GM12878 (cell line): Measurements from ENCODE around the gene TPCN1. TPM values are rescaled to one million over a fixed set of nuclear protein-coding genes. Genes with fewer than 3 reads are reported as not detected.

Experiments
- ATAC-seq: fragments of 200-7000 bp; cut with Tn5 transposase; 3 replicates; pipeline ENCODE4 v1.9.1; 2020; ENCODE audit warnings: mild to moderate bottlenecking, moderate library complexity
- BruUV-seq: library from RNA; stranded (reverse); fragments of 400-500 nt; replicated peaks from 2 replicates; lab custom pipeline; 2021; lab: Mats Ljungman, UMichigan
- CTCF ChIA-PET: fragments of 300-600 bp; sonication (Branson Sonifier 250); formaldehyde crosslinking; extraction: SDS; loops from one replicate; lab custom pipeline; 2021; ENCODE audit warnings: inconsistent platforms; lab: Yijun Ruan, JAX
- POLR2A ChIA-PET: fragments of 350-600 bp; formaldehyde crosslinking; extraction: SDS; loops from one replicate; lab custom pipeline; 2021; ENCODE audit warnings: inconsistent platforms; lab: Charles Lee
- RAD21 ChIA-PET: fragments of 300-600 bp; sonication (Branson Sonifier 250); formaldehyde crosslinking; loops from one replicate; lab custom pipeline; 2023; ENCODE audit warnings: antibody characterized with exemption; ENCODE audit not compliant: unreplicated experiment; lab: Charles Lee
- SMC1A ChIA-PET: fragments of 300-600 bp; sonication (Branson Sonifier 250); formaldehyde crosslinking; loops from one replicate; lab custom pipeline; 2023; ENCODE audit not compliant: unreplicated experiment, uncharacterized antibody; lab: Charles Lee
- DNase-seq: peaks from one replicate; pipeline ENCODE4 v3.0.0-alpha.2; 2011; ENCODE audit warnings: low read depth, low spot score
- FAIRE-seq: peaks from 3 replicates; lab custom pipeline; 2011; peaks lifted over from hg19 to GRCh38; lab: Jason Lieb, UNC
- H2AFZ ChIP-seq: 2 replicates; pipeline ENCODE4 v1.6.0; 2011; ENCODE audit warnings: low read depth, low read length, control low read depth; ENCODE audit not compliant: control insufficient read depth
- H3K27ac ChIP-seq: 2 replicates; pipeline ENCODE4 v1.5.1; 2011; ENCODE audit warnings: control low read depth; ENCODE audit not compliant: control insufficient read depth, insufficient read depth
- H3K27me3 ChIP-seq, 2 experiments: replicated peaks in 1 of 2; 2 replicates each; pipeline versions ENCODE4 v1.6.0 to v1.6.1; 2011; ENCODE audit warnings: low read length in 1 of 2; ENCODE audit not compliant: control insufficient read depth in 2 of 2, insufficient read depth in 2 of 2
- H3K36me3 ChIP-seq, 2 experiments: 2 replicates each; pipeline ENCODE4 v1.5.1; 2011; ENCODE audit warnings: low read length in 1 of 2; ENCODE audit not compliant: control insufficient read depth in 2 of 2, insufficient read depth in 2 of 2
- H3K4me1 ChIP-seq: 2 replicates; pipeline ENCODE4 v1.6.1; 2011; ENCODE audit warnings: mild to moderate bottlenecking, low read length, moderate library complexity, mixed read lengths; ENCODE audit not compliant: control insufficient read depth, insufficient read depth
- H3K4me2 ChIP-seq: 2 replicates; pipeline ENCODE4 v1.6.0; 2011; ENCODE audit warnings: control low read depth; ENCODE audit not compliant: control insufficient read depth, insufficient read depth
- H3K4me3 ChIP-seq: fragments of 200-600 bp; sonication (generic); 2 replicates; pipeline ENCODE4 v1.5.1; 2016
- H3K79me2 ChIP-seq: 2 replicates; pipeline ENCODE4 v1.6.0; 2011; ENCODE audit warnings: low read length; ENCODE audit not compliant: control insufficient read depth, insufficient read depth
- H3K9ac ChIP-seq: 2 replicates; pipeline ENCODE4 v1.8.0; 2011; ENCODE audit warnings: low read length, control low read depth, mixed read lengths; ENCODE audit not compliant: control insufficient read depth, insufficient read depth
- H3K9me3 ChIP-seq: replicated peaks from 3 replicates; pipeline ENCODE4 v1.5.1; 2011; ENCODE audit warnings: mild to moderate bottlenecking, low read length; ENCODE audit not compliant: control insufficient read depth, insufficient read depth
- H4K20me1 ChIP-seq: 2 replicates; pipeline ENCODE4 v1.6.0; 2011; ENCODE audit not compliant: control insufficient read depth, insufficient read depth
- CEBPB ChIP-seq, 2 experiments: fragments of 150-350 bp in 1 of 2; IDR thresholded peaks; 2 replicates each; pipeline ENCODE4 v1.6.1; 2012 to 2014; ENCODE audit warnings: low read depth in 2 of 2, low read length in 2 of 2, borderline replicate concordance in 1 of 2, inconsistent platforms in 1 of 2
- ESRRA ChIP-seq: IDR thresholded peaks from 2 replicates; pipeline ENCODE4 v1.6.1; 2012; ENCODE audit warnings: mild to moderate bottlenecking, low read length, improper control_type of control experiment
- MEF2B ChIP-seq: fragments of 450-650 bp; IDR thresholded peaks from 2 replicates; pipeline ENCODE4 v1.6.1; 2018; ENCODE audit warnings: mild to moderate bottlenecking, moderate library complexity; ENCODE audit not compliant: partially characterized antibody, poor library complexity, severe bottlenecking
- NR2C1 ChIP-seq: fragments of 450-650 bp; IDR thresholded peaks from 2 replicates; pipeline ENCODE4 v1.6.1; 2017; ENCODE audit warnings: antibody characterized with exemption, mild to moderate bottlenecking, moderate library complexity
- RB1 ChIP-seq: fragments of 450-650 bp; formaldehyde crosslinking; IDR thresholded peaks from 2 replicates; pipeline ENCODE4 v1.6.1; 2017; ENCODE audit warnings: mild to moderate bottlenecking, borderline replicate concordance
- RCOR1 ChIP-seq: conservative IDR thresholded peaks from 2 replicates; pipeline ENCODE4 v1.6.1; 2012; ENCODE audit warnings: low read depth, low read length, improper control_type of control experiment
- RUNX3 ChIP-seq: IDR thresholded peaks from 2 replicates; pipeline ENCODE4 v1.6.1; 2012; ENCODE audit warnings: low read length, inconsistent platforms
- ZNF622 ChIP-seq: fragments of 450-650 bp; IDR thresholded peaks from 2 replicates; pipeline ENCODE4 v1.6.1; 2017; ENCODE audit warnings: mild to moderate bottlenecking, inconsistent platforms
- WGBS: methylation state at CpG from one replicate; pipeline ENCODE4 v1.1.6; 2016; ENCODE audit warnings: low lambda C conversion rate; ENCODE audit not compliant: insufficient replicate concordance, insufficient coverage; ENCODE audit errors: missing lambda C conversion rate; 5-methylcytosine and 5-hydroxymethylcytosine counted together
- in situ Hi-C: fragments of 300-500 bp; cut with MboI; formaldehyde crosslinking; loops from 9 replicates; pipeline ENCODE4 v1.14.3; 2018; ENCODE audit warnings: mixed read lengths
- intact Hi-C: fragments of 100-400 bp; cut with micrococcal nuclease; formaldehyde crosslinking; loops from one replicate; pipeline ENCODE4 v1.14.2; 2022; ENCODE audit not compliant: unreplicated experiment
- polyA plus RNA-seq, 11 experiments: library from polyadenylated mRNA; depleted of rRNA in 4 of 11; unstranded in 6 of 11; stranded (reverse) in 5 of 11; fragments of >200 nt; fragmentation: Nextera tagmentation in 4 of 11; fragmentation: Illumina TruSeq in 1 of 11; extraction: Ambion mirVana in 4 of 11; extraction: Trizol in 1 of 11; gene quantifications; 1 replicate in 1 of 11; 2 replicates in 10 of 11; pipeline versions ENCODE4 v1.2.1 to v1.2.3, GENCODE V29; 2011 to 2016; ENCODE audit warnings: inconsistent platforms in 2 of 11, missing spikeins in 2 of 11, low read depth in 1 of 11
- total RNA-seq, 4 experiments: library from RNA; depleted of rRNA in 3 of 4; stranded (reverse); fragments of >200 nt in 3 of 4; fragmentation: Illumina TruSeq in 1 of 4; extraction: Trizol in 1 of 4; gene quantifications; 2 replicates each; pipeline versions ENCODE4 v1.2.1 to v1.2.3, GENCODE V29; 2013 to 2021
- TF ChIP-seq, protein P1 (sequence below): fragments of 450-650 bp; formaldehyde crosslinking; IDR thresholded peaks from 2 replicates; pipeline ENCODE4 v1.4.0; 2020; ENCODE audit warnings: mild to moderate bottlenecking, moderate library complexity
- TF ChIP-seq, protein P2 (sequence below): fragments of 450-650 bp; IDR thresholded peaks from 2 replicates; pipeline ENCODE4 v1.6.1; 2018; ENCODE audit warnings: borderline replicate concordance, mild to moderate bottlenecking; ENCODE audit not compliant: partially characterized antibody
- TF ChIP-seq, protein P3 (sequence below): fragments of 450-650 bp; IDR thresholded peaks from 2 replicates; pipeline ENCODE4 v1.6.1; 2016; ENCODE audit warnings: mild to moderate bottlenecking, moderate library complexity, borderline replicate concordance

TPCN1 gene
- total and polyA plus RNA-seq, 10 of the 15 experiments (the other 5 are each of a cell fraction or from before 2014, with no cell fraction given), result 0.79 to 30.9 (median 19.4) TPM

DNA sequence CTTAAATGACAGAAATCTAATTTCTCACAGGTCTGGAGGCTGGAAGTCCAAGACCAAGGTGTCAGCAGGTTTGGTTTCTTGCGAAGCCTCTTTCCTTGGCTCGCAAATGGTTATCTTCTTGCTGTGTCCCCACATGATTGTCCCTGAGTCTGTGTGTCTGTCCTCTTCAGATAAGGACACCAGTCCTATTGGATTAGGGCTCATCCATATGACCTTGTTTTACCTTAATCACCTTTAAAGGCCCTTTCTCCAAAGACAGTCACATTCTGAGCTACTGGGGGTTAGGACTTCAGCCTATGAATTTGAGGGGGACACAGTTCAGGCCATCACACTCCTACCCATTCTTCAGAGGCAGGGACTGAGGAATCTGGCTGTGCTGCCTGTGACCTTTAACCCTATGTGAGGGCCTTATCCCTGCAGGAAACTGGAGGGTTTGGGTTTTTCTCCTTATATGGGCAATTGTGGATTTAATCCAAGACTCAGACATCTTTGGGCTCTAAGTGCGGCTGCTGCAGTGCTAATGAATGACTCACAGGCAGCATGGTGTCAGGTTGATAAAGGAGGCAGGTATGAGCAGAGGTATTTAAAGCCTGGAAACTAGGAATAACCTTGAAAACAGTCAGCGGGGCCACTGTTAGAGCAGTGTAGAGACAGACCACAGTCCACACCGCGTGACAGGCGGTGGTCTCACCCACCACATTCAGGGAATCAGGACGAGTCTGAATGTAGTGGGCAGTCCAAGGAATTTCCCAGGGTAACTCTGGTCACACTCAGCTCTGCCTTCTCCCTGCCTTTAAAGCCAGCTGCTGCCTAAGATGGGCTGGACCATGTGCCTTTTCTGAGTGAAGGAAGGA lies 10.2 kb downstream of the TPCN1 start:
- no peak overlapping the region for H2AFZ ChIP-seq
- H3K4me3 ChIP-seq, result no peak overlapping the region
- DNase-seq (no peak), FAIRE-seq (no peak), ATAC-seq (no peak)
- ChIA-PET POLR2A (interaction anchor here (1.0 to 7.6 kb wide), 6 partner anchors 9 to 45 kb away, joined by 3 to 74 read pairs (median 8); partner anchors contain the start of genes DDX54, RITA1 and TPCN1), SMC1A (interaction anchor here (1.6 to 15.7 kb wide), 8 partner anchors 8 to 45 kb away, joined by 4 to 237 read pairs (median 21); partner anchors contain the start of genes DDX54, RITA1 and TPCN1), RAD21 (interaction anchor here (0.6 to 6.6 kb wide), 9 partner anchors 9 to 1134 kb away, joined by 3 to 47 read pairs (median 6); partner anchors contain the start of genes DDX54 and TPCN1), CTCF (interaction anchor here (0.8 to 3.1 kb wide), 4 partner anchors 27 to 194 kb away, joined by 3 to 10 read pairs (median 6); no protein-coding TSS in a partner anchor)
- peaks cover 9 to 37% of the 10 kb centered on the region in 2 experiments for H3K36me3 ChIP-seq
- intact Hi-C loops (loop anchor here (2.0 kb wide), 1 partner anchor 35 kb away; no protein-coding TSS in a partner anchor), in situ Hi-C loops (no loop called here)
- no TSS peak for BruUV-seq
- H3K79me2 ChIP-seq, result peaks cover 8% of the 10 kb centered on the region
- 77% methylated on average over 8 of the region's 8 CpGs for WGBS
- peak overlapping the region; percentile 97 for H3K27ac ChIP-seq
- peaks cover 66% of the 10 kb centered on the region for H3K4me1 ChIP-seq
- H3K27me3 ChIP-seq, result no peaks in the 10 kb centered on the region
- H4K20me1 ChIP-seq, result no peaks in the 10 kb centered on the region
- no peaks in the 10 kb centered on the region for H3K9me3 ChIP-seq
- H3K4me2 ChIP-seq, result no peak overlapping the region
- H3K9ac ChIP-seq, result peak overlapping the region; percentile 7; the same call in 1 of the 2 replicates
- TF ChIP-seq, protein P1, sequence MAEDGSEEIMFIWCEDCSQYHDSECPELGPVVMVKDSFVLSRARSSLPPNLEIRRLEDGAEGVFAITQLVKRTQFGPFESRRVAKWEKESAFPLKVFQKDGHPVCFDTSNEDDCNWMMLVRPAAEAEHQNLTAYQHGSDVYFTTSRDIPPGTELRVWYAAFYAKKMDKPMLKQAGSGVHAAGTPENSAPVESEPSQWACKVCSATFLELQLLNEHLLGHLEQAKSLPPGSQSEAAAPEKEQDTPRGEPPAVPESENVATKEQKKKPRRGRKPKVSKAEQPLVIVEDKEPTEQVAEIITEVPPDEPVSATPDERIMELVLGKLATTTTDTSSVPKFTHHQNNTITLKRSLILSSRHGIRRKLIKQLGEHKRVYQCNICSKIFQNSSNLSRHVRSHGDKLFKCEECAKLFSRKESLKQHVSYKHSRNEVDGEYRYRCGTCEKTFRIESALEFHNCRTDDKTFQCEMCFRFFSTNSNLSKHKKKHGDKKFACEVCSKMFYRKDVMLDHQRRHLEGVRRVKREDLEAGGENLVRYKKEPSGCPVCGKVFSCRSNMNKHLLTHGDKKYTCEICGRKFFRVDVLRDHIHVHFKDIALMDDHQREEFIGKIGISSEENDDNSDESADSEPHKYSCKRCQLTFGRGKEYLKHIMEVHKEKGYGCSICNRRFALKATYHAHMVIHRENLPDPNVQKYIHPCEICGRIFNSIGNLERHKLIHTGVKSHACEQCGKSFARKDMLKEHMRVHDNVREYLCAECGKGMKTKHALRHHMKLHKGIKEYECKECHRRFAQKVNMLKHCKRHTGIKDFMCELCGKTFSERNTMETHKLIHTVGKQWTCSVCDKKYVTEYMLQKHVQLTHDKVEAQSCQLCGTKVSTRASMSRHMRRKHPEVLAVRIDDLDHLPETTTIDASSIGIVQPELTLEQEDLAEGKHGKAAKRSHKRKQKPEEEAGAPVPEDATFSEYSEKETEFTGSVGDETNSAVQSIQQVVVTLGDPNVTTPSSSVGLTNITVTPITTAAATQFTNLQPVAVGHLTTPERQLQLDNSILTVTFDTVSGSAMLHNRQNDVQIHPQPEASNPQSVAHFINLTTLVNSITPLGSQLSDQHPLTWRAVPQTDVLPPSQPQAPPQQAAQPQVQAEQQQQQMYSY, result no peak
- TF ChIP-seq, protein P2, sequence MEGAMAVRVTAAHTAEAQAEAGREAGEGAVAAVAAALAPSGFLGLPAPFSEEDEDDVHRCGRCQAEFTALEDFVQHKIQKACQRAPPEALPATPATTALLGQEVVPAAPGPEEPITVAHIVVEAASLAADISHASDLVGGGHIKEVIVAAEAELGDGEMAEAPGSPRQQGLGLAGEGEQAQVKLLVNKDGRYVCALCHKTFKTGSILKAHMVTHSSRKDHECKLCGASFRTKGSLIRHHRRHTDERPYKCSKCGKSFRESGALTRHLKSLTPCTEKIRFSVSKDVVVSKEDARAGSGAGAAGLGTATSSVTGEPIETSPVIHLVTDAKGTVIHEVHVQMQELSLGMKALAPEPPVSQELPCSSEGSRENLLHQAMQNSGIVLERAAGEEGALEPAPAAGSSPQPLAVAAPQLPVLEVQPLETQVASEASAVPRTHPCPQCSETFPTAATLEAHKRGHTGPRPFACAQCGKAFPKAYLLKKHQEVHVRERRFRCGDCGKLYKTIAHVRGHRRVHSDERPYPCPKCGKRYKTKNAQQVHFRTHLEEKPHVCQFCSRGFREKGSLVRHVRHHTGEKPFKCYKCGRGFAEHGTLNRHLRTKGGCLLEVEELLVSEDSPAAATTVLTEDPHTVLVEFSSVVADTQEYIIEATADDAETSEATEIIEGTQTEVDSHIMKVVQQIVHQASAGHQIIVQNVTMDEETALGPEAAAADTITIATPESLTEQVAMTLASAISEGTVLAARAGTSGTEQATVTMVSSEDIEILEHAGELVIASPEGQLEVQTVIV, result no peak
- no peak for TF ChIP-seq RCOR1
- no peak for TF ChIP-seq MEF2B
- TF ChIP-seq CEBPB (IDR thresholded peaks at IDR 0.05; ENCODE audit: borderline replicate concordance in 1 of 2, low read depth in 2 of 2, low read length in 2 of 2), result no peak
- TF ChIP-seq NR2C1, result peak; percentile 40; the same call in 1 of the 2 replicates
- no peak for TF ChIP-seq RB1
- peak; percentile 45; the same call in 1 of the 2 replicates for TF ChIP-seq RUNX3
- no peak for TF ChIP-seq ZNF622
- no peak for TF ChIP-seq ESRRA
- TF ChIP-seq, protein P3, sequence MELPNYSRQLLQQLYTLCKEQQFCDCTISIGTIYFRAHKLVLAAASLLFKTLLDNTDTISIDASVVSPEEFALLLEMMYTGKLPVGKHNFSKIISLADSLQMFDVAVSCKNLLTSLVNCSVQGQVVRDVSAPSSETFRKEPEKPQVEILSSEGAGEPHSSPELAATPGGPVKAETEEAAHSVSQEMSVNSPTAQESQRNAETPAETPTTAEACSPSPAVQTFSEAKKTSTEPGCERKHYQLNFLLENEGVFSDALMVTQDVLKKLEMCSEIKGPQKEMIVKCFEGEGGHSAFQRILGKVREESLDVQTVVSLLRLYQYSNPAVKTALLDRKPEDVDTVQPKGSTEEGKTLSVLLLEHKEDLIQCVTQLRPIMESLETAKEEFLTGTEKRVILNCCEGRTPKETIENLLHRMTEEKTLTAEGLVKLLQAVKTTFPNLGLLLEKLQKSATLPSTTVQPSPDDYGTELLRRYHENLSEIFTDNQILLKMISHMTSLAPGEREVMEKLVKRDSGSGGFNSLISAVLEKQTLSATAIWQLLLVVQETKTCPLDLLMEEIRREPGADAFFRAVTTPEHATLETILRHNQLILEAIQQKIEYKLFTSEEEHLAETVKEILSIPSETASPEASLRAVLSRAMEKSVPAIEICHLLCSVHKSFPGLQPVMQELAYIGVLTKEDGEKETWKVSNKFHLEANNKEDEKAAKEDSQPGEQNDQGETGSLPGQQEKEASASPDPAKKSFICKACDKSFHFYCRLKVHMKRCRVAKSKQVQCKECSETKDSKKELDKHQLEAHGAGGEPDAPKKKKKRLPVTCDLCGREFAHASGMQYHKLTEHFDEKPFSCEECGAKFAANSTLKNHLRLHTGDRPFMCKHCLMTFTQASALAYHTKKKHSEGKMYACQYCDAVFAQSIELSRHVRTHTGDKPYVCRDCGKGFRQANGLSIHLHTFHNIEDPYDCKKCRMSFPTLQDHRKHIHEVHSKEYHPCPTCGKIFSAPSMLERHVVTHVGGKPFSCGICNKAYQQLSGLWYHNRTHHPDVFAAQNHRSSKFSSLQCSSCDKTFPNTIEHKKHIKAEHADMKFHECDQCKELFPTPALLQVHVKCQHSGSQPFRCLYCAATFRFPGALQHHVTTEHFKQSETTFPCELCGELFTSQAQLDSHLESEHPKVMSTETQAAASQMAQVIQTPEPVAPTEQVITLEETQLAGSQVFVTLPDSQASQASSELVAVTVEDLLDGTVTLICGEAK, result no peak
